D721Med (cell line): ENCODE results near the gene SLC38A10.

ENCODE experiments used
- DNase-seq: peaks from one replicate; pipeline ENCODE4 v3.0.0; 2011; ENCODE audit warnings: low spot score; ENCODE audit not compliant: insufficient read length
- FAIRE-seq: peaks from 2 replicates; lab custom pipeline; 2011; peaks lifted over from hg19 to GRCh38; lab: Jason Lieb, UNC
- TF ChIP-seq, protein P1 (sequence below): IDR thresholded peaks from 2 replicates; pipeline ENCODE4 v1.5.1; 2012; ENCODE audit warnings: mild to moderate bottlenecking, control low read depth; ENCODE audit not compliant: insufficient read depth; ENCODE audit errors: missing control alignments

The SLC38A10 gene

DNA sequence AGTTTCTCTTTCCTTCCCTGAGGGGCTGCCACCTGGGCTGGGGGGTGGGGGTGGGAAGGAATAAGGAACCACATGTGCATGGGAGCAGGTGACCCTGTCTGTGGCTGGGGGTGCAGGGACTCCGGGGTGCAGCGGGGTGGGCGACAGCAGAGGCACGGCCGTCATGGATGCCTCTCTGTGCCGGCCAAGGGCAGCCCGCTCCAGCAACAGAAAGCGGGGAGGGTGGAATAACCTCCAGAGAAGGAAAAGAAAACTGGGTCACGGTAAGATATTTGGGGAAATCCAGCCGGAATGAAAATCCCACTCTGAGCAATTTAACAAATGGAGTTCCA, 51.8 kb downstream of the SLC38A10 start:
- FAIRE-seq (no peak), DNase-seq (no peak)
- TF ChIP-seq, protein P1, sequence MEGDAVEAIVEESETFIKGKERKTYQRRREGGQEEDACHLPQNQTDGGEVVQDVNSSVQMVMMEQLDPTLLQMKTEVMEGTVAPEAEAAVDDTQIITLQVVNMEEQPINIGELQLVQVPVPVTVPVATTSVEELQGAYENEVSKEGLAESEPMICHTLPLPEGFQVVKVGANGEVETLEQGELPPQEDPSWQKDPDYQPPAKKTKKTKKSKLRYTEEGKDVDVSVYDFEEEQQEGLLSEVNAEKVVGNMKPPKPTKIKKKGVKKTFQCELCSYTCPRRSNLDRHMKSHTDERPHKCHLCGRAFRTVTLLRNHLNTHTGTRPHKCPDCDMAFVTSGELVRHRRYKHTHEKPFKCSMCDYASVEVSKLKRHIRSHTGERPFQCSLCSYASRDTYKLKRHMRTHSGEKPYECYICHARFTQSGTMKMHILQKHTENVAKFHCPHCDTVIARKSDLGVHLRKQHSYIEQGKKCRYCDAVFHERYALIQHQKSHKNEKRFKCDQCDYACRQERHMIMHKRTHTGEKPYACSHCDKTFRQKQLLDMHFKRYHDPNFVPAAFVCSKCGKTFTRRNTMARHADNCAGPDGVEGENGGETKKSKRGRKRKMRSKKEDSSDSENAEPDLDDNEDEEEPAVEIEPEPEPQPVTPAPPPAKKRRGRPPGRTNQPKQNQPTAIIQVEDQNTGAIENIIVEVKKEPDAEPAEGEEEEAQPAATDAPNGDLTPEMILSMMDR: no peak

DNA sequence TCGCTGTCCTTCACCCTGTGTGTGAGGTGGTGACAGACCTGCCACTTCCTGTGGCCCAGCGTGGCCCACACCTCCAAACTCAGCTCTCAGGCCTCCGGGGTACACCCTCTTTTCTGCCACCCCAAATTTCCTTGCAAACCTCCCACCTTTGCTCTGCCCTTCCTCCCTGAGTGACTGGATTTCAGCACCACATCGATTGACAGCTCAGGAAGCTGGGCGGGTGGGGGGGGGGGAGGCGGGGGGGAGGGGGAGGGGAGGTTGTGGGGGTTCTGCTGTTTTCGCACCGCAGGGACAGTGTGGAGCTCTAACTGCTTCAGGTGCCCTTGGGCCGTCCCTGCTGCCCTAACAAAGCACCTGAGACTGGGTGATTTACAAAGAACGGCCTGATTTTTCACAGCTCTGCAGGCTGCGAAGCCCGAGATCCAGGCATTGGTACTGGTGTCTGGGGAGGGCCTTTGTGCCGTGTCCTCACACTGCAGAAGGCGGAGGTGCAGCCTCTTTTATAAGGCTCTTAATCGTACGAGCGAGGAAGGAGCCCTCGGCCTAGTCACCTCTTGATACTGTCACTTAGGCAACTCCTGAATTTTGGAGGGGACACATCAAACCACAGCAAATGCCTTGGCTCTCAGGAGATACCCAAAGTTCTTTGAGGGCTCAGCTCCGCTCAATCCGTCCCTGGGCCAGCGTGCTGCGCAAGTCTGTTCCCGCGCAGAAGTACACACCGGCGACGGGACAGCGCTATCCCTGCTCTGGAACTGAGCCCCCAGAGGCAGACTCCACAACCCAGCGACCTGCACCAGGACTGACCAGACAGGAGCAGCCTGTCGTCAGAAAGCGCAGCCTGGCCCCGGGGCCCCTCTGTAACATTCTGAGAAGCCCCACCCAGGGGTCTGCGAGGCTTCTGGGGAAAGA, 52.4 kb downstream of the SLC38A10 start:
- no peak for FAIRE-seq
- no peak for DNase-seq
- TF ChIP-seq, protein P1: no peak

DNA sequence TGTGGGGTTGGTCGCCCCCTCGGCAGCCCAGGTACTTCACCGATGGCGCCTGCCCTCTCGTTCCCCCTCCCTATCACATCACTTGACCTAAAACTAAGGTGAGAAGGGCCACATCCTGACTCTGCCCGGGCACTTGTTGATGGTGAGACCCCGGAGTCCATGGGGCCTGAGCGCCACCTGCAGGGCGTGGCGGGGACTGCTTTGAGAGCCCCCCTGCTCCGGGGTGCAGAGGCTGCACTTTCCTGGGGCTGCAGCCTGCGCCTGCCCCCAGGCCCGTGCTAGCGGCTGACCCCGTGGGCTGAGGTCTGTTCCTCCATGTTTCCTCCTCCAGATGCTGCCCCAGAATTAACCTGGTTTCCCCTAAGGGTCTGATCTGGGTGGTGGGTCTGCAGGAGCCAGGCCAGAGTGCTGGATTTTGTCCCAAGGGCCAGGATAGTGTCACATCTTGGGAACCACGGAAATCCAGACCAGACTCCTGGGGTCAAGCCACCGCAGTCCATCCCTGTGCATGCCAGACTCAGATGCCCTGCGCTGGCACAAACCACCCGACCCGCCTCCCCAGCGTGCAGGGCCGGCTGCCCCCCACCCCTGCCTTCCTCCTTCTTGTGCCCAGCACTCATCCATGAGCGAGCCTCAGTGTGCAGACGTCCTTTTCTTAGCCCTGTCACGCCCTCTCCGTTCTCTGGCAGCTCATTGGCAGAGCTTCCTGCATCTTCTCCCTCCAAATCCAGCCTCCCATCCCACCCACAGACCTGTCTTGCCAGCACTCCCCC, 53.3 kb downstream of the SLC38A10 start:
- peak; percentile 81 for DNase-seq
- no peak for FAIRE-seq
- TF ChIP-seq, protein P1: peak; percentile 88

DNA sequence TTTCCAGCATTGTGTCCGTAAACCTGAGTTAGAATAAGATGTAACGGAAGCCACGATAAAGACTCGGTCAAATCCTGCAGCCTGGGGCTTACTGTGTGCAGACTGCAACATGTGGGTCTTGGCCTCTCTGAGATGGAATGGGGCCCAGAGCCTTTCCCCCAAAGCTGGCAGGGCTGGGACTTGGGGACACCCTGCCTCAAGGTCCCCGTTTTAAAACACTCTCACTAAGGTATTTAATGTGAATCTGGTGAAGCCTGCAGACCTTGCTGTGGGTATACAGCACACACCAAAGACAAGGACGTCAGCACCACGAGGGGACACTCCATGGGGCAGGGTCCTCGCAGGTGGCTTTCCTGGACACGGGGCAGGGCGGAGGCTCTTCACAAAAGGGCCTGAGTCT, 53.9 kb downstream of the SLC38A10 start:
- TF ChIP-seq, protein P1: no peak
- FAIRE-seq (no peak), DNase-seq (no peak)

DNA sequence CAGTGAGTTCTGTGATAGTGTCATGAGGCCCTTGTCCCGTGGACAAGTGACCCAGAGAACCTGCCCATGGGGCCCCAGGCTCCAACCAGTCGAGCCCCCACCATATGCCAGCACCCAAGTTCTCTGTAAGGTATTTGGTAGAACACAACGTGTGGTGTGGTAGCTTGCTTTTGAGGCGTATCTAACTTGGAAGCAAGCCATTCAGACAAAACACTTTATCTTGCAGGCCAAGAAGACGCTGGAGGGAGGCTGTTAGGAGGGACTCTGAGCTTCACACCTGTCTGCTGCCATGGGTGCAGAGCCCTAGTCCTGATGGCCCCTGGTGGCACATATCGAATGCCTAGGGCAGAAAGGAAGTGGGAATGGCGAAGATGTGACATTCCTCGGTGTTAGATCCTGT, 54.3 kb downstream of the SLC38A10 start:
- FAIRE-seq (no peak), DNase-seq (no peak)
- TF ChIP-seq, protein P1: no peak

DNA sequence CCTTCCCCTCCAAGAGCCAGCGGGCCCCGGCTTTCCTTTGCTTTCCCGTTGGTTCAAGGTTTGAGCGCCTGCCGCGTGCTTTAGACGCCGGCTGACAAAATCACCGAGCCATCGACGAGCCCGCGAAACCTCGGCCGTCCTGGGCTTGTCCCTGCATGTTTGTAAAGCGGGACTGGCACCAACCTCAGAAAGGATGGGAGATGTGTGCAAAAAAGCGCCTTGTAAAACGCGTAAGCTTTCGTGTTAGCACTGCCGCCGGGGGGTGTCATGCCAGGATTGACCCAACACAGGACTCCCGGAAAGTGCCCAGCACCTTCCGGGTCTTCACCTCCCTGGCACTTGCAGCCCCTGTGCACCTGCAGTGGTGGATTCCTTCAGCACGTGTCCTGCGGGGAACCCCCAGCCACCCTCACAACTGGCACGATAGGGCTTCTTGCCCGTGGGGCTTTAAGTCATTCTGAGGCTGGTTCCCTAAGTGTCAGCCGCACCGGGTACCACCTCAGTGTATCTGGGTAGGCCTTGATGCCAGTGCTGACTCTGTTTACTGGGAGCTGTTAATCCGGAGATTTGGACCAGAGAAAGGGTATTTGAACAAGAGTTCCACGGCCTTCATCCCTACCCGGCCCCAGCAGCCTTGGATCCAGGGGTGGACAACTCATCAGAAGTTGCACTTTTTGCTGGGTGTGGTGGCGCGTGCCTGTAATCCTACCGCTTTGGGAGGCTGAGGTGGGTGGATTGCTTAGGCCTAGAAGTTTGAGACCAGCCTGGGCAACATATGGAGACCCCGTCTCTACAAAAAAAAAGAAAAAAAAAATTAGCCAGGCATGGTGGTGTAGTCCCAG, 55.2 kb downstream of the SLC38A10 start:
- FAIRE-seq (no peak), DNase-seq (no peak)
- TF ChIP-seq, protein P1: no peak
